HepG2 (cell line): ENCODE results near the gene GATA5. TPM values are rescaled to one million over a fixed set of nuclear protein-coding genes. Genes with fewer than 3 reads are reported as not detected.

Experiments
- ATAC-seq: fragments of 200-7000 bp; cut with Tn5 transposase; 3 replicates; pipeline ENCODE4 v1.9.1; 2020; ENCODE audit warnings: mild to moderate bottlenecking, moderate library complexity
- BruUV-seq: library from RNA; stranded (reverse); fragments of 400-500 nt; replicated peaks from 2 replicates; lab custom pipeline; 2021; lab: Mats Ljungman, UMichigan
- CTCF ChIA-PET: fragments of 300-600 bp; formaldehyde crosslinking; extraction: SDS; loops from one replicate; lab custom pipeline; 2021; ENCODE audit warnings: low total read pairs, inconsistent platforms, low intra/inter-chr PET ratio; lab: Yijun Ruan, JAX
- POLR2A ChIA-PET: fragments of 350-600 bp; sonication (Branson Sonifier 250); formaldehyde crosslinking; loops from one replicate; lab custom pipeline; 2020; ENCODE audit warnings: antibody characterized with exemption, inconsistent platforms; lab: Yijun Ruan, JAX
- DNase-seq: peaks from one replicate; pipeline ENCODE4 v3.0.0-alpha.2; 2015; ENCODE audit warnings: low spot score
- FAIRE-seq: peaks from 3 replicates; lab custom pipeline; 2011; peaks lifted over from hg19 to GRCh38; lab: Jason Lieb, UNC
- H2AFZ ChIP-seq: one replicate; pipeline ENCODE4 v1.6.1; 2011; ENCODE audit warnings: low read length, inconsistent platforms
- H3K27ac ChIP-seq: fragments of 300-600 bp; 3 replicates; pipeline ENCODE4 v1.8.0; 2011; ENCODE audit warnings: mixed run types, mild to moderate bottlenecking, mixed read lengths, low read length, inconsistent platforms; ENCODE audit not compliant: insufficient read depth; ENCODE audit errors: extremely low read length
- H3K27me3 ChIP-seq, 2 experiments: fragments of 200-600 bp in 1 of 2; 2 replicates in 1 of 2; 3 replicates in 1 of 2; pipeline versions ENCODE4 v1.6.0 to v1.8.0; 2011; ENCODE audit warnings: low read length in 2 of 2, mild to moderate bottlenecking in 2 of 2, moderate library complexity in 2 of 2, inconsistent platforms in 1 of 2; ENCODE audit not compliant: insufficient read depth in 2 of 2, control insufficient read depth in 1 of 2
- H3K36me3 ChIP-seq, 2 experiments: fragments of 200-600 bp in 1 of 2; replicated peaks in 1 of 2; 2 replicates in 1 of 2; 3 replicates in 1 of 2; pipeline versions ENCODE4 v1.5.1 to v1.8.0; 2011; ENCODE audit warnings: low read length in 2 of 2, inconsistent platforms in 1 of 2; ENCODE audit not compliant: insufficient read depth in 2 of 2, control insufficient read depth in 1 of 2
- H3K4me1 ChIP-seq: 2 replicates; pipeline ENCODE4 v1.5.1; 2012; ENCODE audit warnings: low read length, inconsistent platforms; ENCODE audit not compliant: insufficient read depth
- H3K4me2 ChIP-seq: 2 replicates; pipeline ENCODE4 v1.6.0; 2011; ENCODE audit warnings: low read depth, low read length, inconsistent platforms
- H3K4me3 ChIP-seq, 3 experiments: fragments of 200-600 bp in 1 of 3; sonication (generic), shearing (Covaris generic) in 1 of 3; replicated peaks in 1 of 3; 2 replicates each; pipeline ENCODE4 v1.5.1; 2011 to 2016; ENCODE audit warnings: low read length in 3 of 3, inconsistent platforms in 2 of 3, low read depth in 2 of 3, mild to moderate bottlenecking in 2 of 3, control low read depth in 1 of 3, mixed read lengths in 1 of 3; ENCODE audit not compliant: insufficient read depth in 1 of 3
- H3K79me2 ChIP-seq: one replicate; pipeline ENCODE4 v1.6.1; 2011; ENCODE audit warnings: low read length, inconsistent platforms; ENCODE audit not compliant: insufficient read depth
- H3K9ac ChIP-seq: 2 replicates; pipeline ENCODE4 v1.6.0; 2011; ENCODE audit warnings: mild to moderate bottlenecking, low read depth, low read length, inconsistent platforms; ENCODE audit not compliant: insufficient read depth
- H3K9me3 ChIP-seq: 2 replicates; pipeline ENCODE4 v1.5.1; 2012; ENCODE audit warnings: mild to moderate bottlenecking, low read length
- H4K20me1 ChIP-seq: 2 replicates; pipeline ENCODE4 v1.6.0; 2011; ENCODE audit warnings: inconsistent platforms, mild to moderate bottlenecking, low read length, moderate library complexity; ENCODE audit not compliant: insufficient read depth
- ARID2 ChIP-seq: sonication (generic); formaldehyde crosslinking; IDR thresholded peaks from 2 replicates; pipeline ENCODE4 v1.8.1; 2022; ENCODE audit warnings: mild to moderate bottlenecking, missing genetic modification reagents, borderline replicate concordance
- CHD2 ChIP-seq: IDR thresholded peaks from 2 replicates; pipeline ENCODE4 v1.6.1; 2011; ENCODE audit warnings: low read depth, low read length, improper control_type of control experiment
- DMTF1 ChIP-seq: sonication (generic); formaldehyde crosslinking; IDR thresholded peaks from 2 replicates; pipeline ENCODE4 v1.4.0; 2020; ENCODE audit warnings: mild to moderate bottlenecking, missing genetic modification reagents
- FOXJ3 ChIP-seq: sonication (generic); formaldehyde crosslinking; IDR thresholded peaks from 2 replicates; pipeline ENCODE4 v1.4.0; 2020; ENCODE audit warnings: missing genetic modification reagents, mild to moderate bottlenecking, borderline replicate concordance
- MTF2 ChIP-seq: sonication (generic); formaldehyde crosslinking; IDR thresholded peaks from 2 replicates; pipeline ENCODE4 v1.5.0; 2020; ENCODE audit warnings: missing genetic modification reagents, borderline replicate concordance
- MZF1 ChIP-seq: sonication (generic); formaldehyde crosslinking; IDR thresholded peaks from 2 replicates; pipeline ENCODE4 v1.8.1; 2023; ENCODE audit warnings: mild to moderate bottlenecking, missing genetic modification reagents, borderline replicate concordance
- NFE2L2 ChIP-seq: fragments of 150-350 bp; IDR thresholded peaks from 2 replicates; pipeline ENCODE4 v1.6.1; 2014; ENCODE audit warnings: low read length
- SCMH1 ChIP-seq: sonication (generic); formaldehyde crosslinking; IDR thresholded peaks from 2 replicates; pipeline ENCODE4 v1.9.0; 2021; ENCODE audit warnings: missing genetic modification reagents, mild to moderate bottlenecking, borderline replicate concordance
- SMYD3 ChIP-seq: sonication (generic); formaldehyde crosslinking; IDR thresholded peaks from 2 replicates; pipeline ENCODE4 v1.8.1; 2023; ENCODE audit warnings: mild to moderate bottlenecking, missing genetic modification reagents
- TP53 ChIP-seq: sonication (generic); formaldehyde crosslinking; conservative IDR thresholded peaks from 2 replicates; pipeline ENCODE4 v1.4.0; 2020; ENCODE audit warnings: missing genetic modification reagents
- ZBTB7A ChIP-seq: sonication (generic); formaldehyde crosslinking; IDR thresholded peaks from 2 replicates; pipeline ENCODE4 v1.8.0; 2022; ENCODE audit warnings: mild to moderate bottlenecking, missing genetic modification reagents
- ZKSCAN5 ChIP-seq: sonication (generic); formaldehyde crosslinking; IDR thresholded peaks from 2 replicates; pipeline ENCODE4 v1.5.1; 2020; ENCODE audit warnings: mild to moderate bottlenecking, missing genetic modification reagents
- ZNF207 ChIP-seq: fragments of 450-650 bp; IDR thresholded peaks from 2 replicates; pipeline ENCODE4 v1.6.1; 2016; ENCODE audit warnings: antibody characterized with exemption, borderline replicate concordance
- ZNF543 ChIP-seq: sonication (generic); formaldehyde crosslinking; IDR thresholded peaks from 2 replicates; pipeline ENCODE4 v1.4.0; 2020; ENCODE audit warnings: mild to moderate bottlenecking, missing genetic modification reagents
- ZNF780A ChIP-seq: sonication (generic); formaldehyde crosslinking; IDR thresholded peaks from 2 replicates; pipeline ENCODE4 v1.8.0; 2022; ENCODE audit warnings: mild to moderate bottlenecking, missing genetic modification reagents, moderate library complexity
- ZNF841 ChIP-seq: sonication (generic); formaldehyde crosslinking; IDR thresholded peaks from 2 replicates; pipeline ENCODE4 v1.8.1; 2023; ENCODE audit warnings: missing genetic modification reagents, borderline replicate concordance
- ZNF879 ChIP-seq: sonication (generic); formaldehyde crosslinking; IDR thresholded peaks from 2 replicates; pipeline ENCODE4 v1.8.1; 2023; ENCODE audit warnings: missing genetic modification reagents
- ZSCAN21 ChIP-seq: sonication (generic); formaldehyde crosslinking; IDR thresholded peaks from 2 replicates; pipeline ENCODE4 v1.8.0; 2022; ENCODE audit warnings: mild to moderate bottlenecking, missing genetic modification reagents, moderate library complexity, borderline replicate concordance
- WGBS: methylation state at CpG from one replicate; pipeline ENCODE4 v1.1.6; 2017; ENCODE audit warnings: low lambda C conversion rate; 5-methylcytosine and 5-hydroxymethylcytosine counted together
- in situ Hi-C: cut with HindIII; loops from 2 replicates; pipeline ENCODE4 v1.10.0; 2017; ENCODE audit warnings: low pct_unique_long_range_greater_than_20kb; ENCODE audit not compliant: extremely low pct_ligation_motif_present
- intact Hi-C: fragments of 100-400 bp; cut with micrococcal nuclease; formaldehyde crosslinking; loops from one replicate; pipeline ENCODE4 v1.10.0; 2022; ENCODE audit not compliant: unreplicated experiment
- polyA plus RNA-seq, 8 experiments: library from polyadenylated mRNA; depleted of rRNA in 3 of 8; stranded (reverse) in 7 of 8; unstranded in 1 of 8; fragments of >200 nt; fragmentation: Illumina TruSeq in 4 of 8; extraction: Trizol in 4 of 8; gene quantifications; 2 replicates each; pipeline versions ENCODE4 v1.2.1 to v1.2.3, GENCODE V29; 2011 to 2016; ENCODE audit warnings: low read depth in 4 of 8, missing spikeins in 1 of 8, mixed read lengths in 1 of 8; ENCODE audit not compliant: insufficient read depth in 1 of 8
- total RNA-seq, 5 experiments: library from RNA; depleted of rRNA; stranded (reverse); fragments of >200 nt; fragmentation: Illumina TruSeq; extraction: Trizol; gene quantifications; 2 replicates each; pipeline ENCODE4 v1.2.3, GENCODE V29; 2016; ENCODE audit warnings: low read depth in 1 of 5
- TF ChIP-seq, protein P1 (sequence below): sonication (generic); formaldehyde crosslinking; IDR thresholded peaks from 2 replicates; pipeline ENCODE4 v1.4.0; 2020; ENCODE audit warnings: missing genetic modification reagents

GATA5 gene
- total and polyA plus RNA-seq, 2 of the 13 experiments (the other 11 are each of a cell fraction or from before 2014, with no cell fraction given): 0.12 to 0.20 TPM

DNA sequence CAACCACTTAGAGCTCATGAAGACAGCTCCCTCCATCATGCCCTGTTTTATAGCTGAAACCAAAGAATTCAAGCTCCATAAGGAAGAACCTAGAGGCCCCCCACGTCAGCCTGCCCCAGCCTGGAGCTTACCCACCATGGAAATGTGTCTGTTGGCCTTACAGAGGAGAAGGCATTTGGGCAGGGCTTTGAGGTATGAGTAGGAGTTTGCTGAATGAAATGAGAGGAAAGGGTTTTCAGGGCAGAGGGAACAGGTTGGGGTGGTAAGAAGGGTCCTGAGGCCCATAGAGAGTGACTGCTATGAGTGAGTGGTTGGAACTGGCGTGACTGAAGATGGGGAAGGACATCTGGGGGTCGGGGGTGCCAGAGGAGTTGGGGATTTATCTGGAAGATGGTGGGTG lies 12.7 kb upstream of the GATA5 start:
- no peak overlapping the region for H2AFZ ChIP-seq
- TF ChIP-seq ZNF543 (CRISPR knock-in tag) (no peak), ZNF841 (CRISPR knock-in tag) (no peak), ARID2 (no peak), ZNF879 (CRISPR knock-in tag) (no peak), ZNF780A (no peak), ZBTB7A (no peak), ZSCAN21 (CRISPR knock-in tag) (no peak), FOXJ3 (no peak), DMTF1 (CRISPR knock-in tag) (no peak), MTF2 (no peak), ZNF207 (no peak), SCMH1 (CRISPR knock-in tag) (no peak), SMYD3 (CRISPR knock-in tag) (no peak), ZKSCAN5 (no peak), CHD2 (no peak), MZF1 (CRISPR knock-in tag) (no peak), TP53 (no peak), NFE2L2 (no peak)
- TF ChIP-seq, protein P1, sequence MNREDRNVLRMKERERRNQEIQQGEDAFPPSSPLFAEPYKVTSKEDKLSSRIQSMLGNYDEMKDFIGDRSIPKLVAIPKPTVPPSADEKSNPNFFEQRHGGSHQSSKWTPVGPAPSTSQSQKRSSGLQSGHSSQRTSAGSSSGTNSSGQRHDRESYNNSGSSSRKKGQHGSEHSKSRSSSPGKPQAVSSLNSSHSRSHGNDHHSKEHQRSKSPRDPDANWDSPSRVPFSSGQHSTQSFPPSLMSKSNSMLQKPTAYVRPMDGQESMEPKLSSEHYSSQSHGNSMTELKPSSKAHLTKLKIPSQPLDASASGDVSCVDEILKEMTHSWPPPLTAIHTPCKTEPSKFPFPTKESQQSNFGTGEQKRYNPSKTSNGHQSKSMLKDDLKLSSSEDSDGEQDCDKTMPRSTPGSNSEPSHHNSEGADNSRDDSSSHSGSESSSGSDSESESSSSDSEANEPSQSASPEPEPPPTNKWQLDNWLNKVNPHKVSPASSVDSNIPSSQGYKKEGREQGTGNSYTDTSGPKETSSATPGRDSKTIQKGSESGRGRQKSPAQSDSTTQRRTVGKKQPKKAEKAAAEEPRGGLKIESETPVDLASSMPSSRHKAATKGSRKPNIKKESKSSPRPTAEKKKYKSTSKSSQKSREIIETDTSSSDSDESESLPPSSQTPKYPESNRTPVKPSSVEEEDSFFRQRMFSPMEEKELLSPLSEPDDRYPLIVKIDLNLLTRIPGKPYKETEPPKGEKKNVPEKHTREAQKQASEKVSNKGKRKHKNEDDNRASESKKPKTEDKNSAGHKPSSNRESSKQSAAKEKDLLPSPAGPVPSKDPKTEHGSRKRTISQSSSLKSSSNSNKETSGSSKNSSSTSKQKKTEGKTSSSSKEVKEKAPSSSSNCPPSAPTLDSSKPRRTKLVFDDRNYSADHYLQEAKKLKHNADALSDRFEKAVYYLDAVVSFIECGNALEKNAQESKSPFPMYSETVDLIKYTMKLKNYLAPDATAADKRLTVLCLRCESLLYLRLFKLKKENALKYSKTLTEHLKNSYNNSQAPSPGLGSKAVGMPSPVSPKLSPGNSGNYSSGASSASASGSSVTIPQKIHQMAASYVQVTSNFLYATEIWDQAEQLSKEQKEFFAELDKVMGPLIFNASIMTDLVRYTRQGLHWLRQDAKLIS: no peak
- ChIA-PET POLR2A (no interaction called here), CTCF (no interaction called here)
- H3K9ac ChIP-seq: no peak overlapping the region
- H3K36me3 ChIP-seq: no peaks in the 10 kb centered on the region
- no peak overlapping the region for H3K4me3 ChIP-seq
- H4K20me1 ChIP-seq: no peaks in the 10 kb centered on the region
- DNase-seq (no peak), FAIRE-seq (peak; percentile 48), ATAC-seq (no peak)
- BruUV-seq: no TSS peak
- no peaks in the 10 kb centered on the region for H3K9me3 ChIP-seq
- in situ Hi-C loops (no loop called here), intact Hi-C loops (loop anchor here (5.0 kb wide), 1 partner anchor 76 kb away; no protein-coding TSS in a partner anchor)
- peaks cover 58% of the 10 kb centered on the region for H3K4me1 ChIP-seq
- no peak overlapping the region for H3K4me2 ChIP-seq
- no peaks in the 10 kb centered on the region for H3K79me2 ChIP-seq
- no peak overlapping the region for H3K27ac ChIP-seq
- 15% methylated on average over 3 of the region's 3 CpGs for WGBS
- peaks cover 36 to 91% of the 10 kb centered on the region in 2 experiments for H3K27me3 ChIP-seq
